Upper lobe of left lung (tissue), 4 donors: Measurements from ENCODE around the gene APOA1.

Source experiments
- EP300 ChIP-seq, 4 donors: sonication (generic); formaldehyde crosslinking; IDR thresholded peaks; one replicate each; pipeline ENCODE4 v1.5.1; 2017; ENCODE audit warnings: antibody characterized with exemption in 4 of 4, control low read depth in 2 of 4
- POLR2A ChIP-seq, 4 donors: fragments of 450-650 bp; IDR thresholded peaks; one replicate each; pipeline ENCODE4 v1.5.1; 2016 to 2017; ENCODE audit warnings: antibody characterized with exemption in 4 of 4, mild to moderate bottlenecking in 2 of 4
- POLR2AphosphoS5 ChIP-seq, 2 donors: sonication (generic); formaldehyde crosslinking; IDR thresholded peaks; one replicate each; pipeline ENCODE4 v1.5.1; 2017; ENCODE audit warnings: antibody characterized with exemption in 2 of 2
- TF ChIP-seq, protein P1 (sequence below), 6 experiments: fragments of 450-650 bp in 4 of 6; fragments of 200-600 bp in 2 of 6; sonication (generic) in 2 of 6; IDR thresholded peaks; one replicate each; pipeline ENCODE4 v1.5.1; 2016 to 2019; ENCODE audit warnings: antibody characterized with exemption in 6 of 6

- no peak for TF ChIP-seq EP300 (IDR thresholded peaks at IDR 0.05)
- TF ChIP-seq, protein P1, sequence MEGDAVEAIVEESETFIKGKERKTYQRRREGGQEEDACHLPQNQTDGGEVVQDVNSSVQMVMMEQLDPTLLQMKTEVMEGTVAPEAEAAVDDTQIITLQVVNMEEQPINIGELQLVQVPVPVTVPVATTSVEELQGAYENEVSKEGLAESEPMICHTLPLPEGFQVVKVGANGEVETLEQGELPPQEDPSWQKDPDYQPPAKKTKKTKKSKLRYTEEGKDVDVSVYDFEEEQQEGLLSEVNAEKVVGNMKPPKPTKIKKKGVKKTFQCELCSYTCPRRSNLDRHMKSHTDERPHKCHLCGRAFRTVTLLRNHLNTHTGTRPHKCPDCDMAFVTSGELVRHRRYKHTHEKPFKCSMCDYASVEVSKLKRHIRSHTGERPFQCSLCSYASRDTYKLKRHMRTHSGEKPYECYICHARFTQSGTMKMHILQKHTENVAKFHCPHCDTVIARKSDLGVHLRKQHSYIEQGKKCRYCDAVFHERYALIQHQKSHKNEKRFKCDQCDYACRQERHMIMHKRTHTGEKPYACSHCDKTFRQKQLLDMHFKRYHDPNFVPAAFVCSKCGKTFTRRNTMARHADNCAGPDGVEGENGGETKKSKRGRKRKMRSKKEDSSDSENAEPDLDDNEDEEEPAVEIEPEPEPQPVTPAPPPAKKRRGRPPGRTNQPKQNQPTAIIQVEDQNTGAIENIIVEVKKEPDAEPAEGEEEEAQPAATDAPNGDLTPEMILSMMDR (IDR thresholded peaks at IDR 0.05) = no peak
- TF ChIP-seq POLR2A (IDR thresholded peaks at IDR 0.05) = no peak
- TF ChIP-seq POLR2AphosphoS5 (IDR thresholded peaks at IDR 0.05) = no peak
These were observed 18.4 kb downstream of the APOA1 start for GRCh38 chr11:116819049-116819448.
